ENCODE data around the gene GPC3.

- TF ChIP-seq CREB1 (CRISPR knock-in tag; IDR thresholded peaks at IDR 0.05; ENCODE audit: low read depth) (no peak), EZH2 (IDR thresholded peaks at IDR 0.05; ENCODE audit: low read depth, unreplicated experiment) (no peak), CTCF (conservative IDR thresholded peaks at IDR 0.05; ENCODE audit: low read depth in 2 of 2) (no peak), POLR2AphosphoS5 (IDR thresholded peaks at IDR 0.05; ENCODE audit: low read depth) (no peak), EZH2phosphoT487 (IDR thresholded peaks at IDR 0.05; ENCODE audit: unreplicated experiment) (no peak), REST (IDR thresholded peaks at IDR 0.05; ENCODE audit: unreplicated experiment) (no peak), ETS1 (IDR thresholded peaks at IDR 0.05) (no peak), STAT1 (IDR thresholded peaks at IDR 0.05; ENCODE audit: unreplicated experiment) (no peak), JUNB (IDR thresholded peaks at IDR 0.05; ENCODE audit: unreplicated experiment) (no peak), ZNF331 (CRISPR knock-in tag; IDR thresholded peaks at IDR 0.05; ENCODE audit: low read depth) (no peak), NANOG (IDR thresholded peaks at IDR 0.05; ENCODE audit: borderline replicate concordance) (no peak)
- TF ChIP-seq, protein P1, sequence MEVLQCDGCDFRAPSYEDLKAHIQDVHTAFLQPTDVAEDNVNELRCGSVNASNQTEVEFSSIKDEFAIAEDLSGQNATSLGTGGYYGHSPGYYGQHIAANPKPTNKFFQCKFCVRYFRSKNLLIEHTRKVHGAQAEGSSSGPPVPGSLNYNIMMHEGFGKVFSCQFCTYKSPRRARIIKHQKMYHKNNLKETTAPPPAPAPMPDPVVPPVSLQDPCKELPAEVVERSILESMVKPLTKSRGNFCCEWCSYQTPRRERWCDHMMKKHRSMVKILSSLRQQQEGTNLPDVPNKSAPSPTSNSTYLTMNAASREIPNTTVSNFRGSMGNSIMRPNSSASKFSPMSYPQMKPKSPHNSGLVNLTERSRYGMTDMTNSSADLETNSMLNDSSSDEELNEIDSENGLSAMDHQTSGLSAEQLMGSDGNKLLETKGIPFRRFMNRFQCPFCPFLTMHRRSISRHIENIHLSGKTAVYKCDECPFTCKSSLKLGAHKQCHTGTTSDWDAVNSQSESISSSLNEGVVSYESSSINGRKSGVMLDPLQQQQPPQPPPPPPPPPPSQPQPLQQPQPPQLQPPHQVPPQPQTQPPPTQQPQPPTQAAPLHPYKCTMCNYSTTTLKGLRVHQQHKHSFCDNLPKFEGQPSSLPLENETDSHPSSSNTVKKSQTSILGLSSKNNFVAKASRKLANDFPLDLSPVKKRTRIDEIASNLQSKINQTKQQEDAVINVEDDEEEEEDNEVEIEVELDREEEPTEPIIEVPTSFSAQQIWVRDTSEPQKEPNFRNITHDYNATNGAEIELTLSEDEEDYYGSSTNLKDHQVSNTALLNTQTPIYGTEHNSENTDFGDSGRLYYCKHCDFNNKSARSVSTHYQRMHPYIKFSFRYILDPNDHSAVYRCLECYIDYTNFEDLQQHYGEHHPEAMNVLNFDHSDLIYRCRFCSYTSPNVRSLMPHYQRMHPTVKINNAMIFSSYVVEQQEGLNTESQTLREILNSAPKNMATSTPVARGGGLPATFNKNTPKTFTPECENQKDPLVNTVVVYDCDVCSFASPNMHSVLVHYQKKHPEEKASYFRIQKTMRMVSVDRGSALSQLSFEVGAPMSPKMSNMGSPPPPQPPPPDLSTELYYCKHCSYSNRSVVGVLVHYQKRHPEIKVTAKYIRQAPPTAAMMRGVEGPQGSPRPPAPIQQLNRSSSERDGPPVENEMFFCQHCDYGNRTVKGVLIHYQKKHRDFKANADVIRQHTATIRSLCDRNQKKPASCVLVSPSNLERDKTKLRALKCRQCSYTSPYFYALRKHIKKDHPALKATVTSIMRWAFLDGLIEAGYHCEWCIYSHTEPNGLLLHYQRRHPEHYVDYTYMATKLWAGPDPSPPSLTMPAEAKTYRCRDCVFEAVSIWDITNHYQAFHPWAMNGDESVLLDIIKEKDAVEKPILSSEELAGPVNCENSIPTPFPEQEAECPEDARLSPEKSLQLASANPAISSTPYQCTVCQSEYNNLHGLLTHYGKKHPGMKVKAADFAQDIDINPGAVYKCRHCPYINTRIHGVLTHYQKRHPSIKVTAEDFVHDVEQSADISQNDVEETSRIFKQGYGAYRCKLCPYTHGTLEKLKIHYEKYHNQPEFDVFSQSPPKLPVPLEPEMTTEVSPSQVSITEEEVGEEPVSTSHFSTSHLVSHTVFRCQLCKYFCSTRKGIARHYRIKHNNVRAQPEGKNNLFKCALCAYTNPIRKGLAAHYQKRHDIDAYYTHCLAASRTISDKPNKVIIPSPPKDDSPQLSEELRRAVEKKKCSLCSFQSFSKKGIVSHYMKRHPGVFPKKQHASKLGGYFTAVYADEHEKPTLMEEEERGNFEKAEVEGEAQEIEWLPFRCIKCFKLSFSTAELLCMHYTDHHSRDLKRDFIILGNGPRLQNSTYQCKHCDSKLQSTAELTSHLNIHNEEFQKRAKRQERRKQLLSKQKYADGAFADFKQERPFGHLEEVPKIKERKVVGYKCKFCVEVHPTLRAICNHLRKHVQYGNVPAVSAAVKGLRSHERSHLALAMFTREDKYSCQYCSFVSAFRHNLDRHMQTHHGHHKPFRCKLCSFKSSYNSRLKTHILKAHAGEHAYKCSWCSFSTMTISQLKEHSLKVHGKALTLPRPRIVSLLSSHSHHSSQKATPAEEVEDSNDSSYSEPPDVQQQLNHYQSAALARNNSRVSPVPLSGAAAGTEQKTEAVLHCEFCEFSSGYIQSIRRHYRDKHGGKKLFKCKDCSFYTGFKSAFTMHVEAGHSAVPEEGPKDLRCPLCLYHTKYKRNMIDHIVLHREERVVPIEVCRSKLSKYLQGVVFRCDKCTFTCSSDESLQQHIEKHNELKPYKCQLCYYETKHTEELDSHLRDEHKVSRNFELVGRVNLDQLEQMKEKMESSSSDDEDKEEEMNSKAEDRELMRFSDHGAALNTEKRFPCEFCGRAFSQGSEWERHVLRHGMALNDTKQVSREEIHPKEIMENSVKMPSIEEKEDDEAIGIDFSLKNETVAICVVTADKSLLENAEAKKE (CRISPR knock-in tag; IDR thresholded peaks at IDR 0.05), result no peak
Observed at GRCh38 chrX:133542476-133542875, 442.9 kb downstream of the GPC3 start.

All from GM23338 (cell line).